HG02938 (cell line): ENCODE measurements around the gene FAM219B.

ENCODE experiments used
- ATAC-seq: cut with Tn5 transposase; IDR thresholded peaks from one replicate; pipeline ENCODE4 v1.9.1; 2021; ENCODE audit warnings: mild to moderate bottlenecking, moderate library complexity; ENCODE audit not compliant: unreplicated experiment

Gene FAM219B

DNA sequence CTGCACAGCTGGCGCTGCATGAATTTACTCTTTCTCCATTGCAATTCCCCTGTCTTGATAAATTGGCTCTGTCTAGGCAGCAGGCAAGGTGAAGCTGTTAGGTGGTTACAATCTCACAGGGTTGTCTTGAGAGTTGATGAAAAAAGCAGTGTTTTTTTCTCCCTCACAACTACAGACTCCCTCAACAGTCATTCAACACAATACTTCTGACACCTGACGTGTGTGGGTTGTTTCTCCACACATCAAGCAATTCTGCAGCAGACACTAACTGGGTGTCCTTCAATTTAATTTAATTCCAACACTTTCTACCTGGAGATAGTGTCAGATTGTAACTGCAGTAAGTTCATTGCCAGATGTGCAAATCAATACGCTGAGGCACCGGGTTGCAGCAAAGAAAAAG is 28.4 kb downstream of the FAM219B start:
- no peak for ATAC-seq

DNA sequence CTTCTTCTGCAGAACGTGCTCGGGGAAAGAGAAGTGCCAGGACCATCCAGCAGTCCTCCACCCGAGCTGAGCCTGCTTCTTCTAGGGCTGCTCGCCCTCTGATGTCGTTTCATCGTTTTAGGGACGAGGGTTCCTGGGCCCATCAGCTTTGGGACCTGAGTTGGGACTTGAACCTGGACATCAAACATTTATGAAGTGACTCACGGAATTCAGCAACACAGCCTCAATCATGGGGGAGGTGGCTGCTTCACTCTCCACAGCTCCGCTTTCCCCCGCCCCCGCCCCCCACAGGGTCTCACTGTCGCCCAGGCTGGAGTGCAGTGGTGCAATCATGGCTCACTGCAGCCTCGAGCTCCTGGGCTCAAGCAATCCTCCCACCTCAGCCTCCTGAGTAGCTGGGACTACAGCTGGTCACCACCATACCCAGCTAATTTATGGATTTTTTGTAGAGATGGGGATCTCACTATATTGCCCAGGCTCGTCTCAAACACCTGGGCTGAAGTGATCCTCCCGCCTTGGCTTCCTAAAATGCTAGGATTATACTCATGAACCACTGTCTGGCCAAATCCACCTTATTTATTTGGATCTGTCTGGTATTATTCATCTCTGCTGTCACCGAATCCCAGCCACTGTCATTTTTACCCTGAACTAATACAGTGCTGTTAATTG is 32.8 kb downstream of the FAM219B start:
- ATAC-seq, result no peak

DNA sequence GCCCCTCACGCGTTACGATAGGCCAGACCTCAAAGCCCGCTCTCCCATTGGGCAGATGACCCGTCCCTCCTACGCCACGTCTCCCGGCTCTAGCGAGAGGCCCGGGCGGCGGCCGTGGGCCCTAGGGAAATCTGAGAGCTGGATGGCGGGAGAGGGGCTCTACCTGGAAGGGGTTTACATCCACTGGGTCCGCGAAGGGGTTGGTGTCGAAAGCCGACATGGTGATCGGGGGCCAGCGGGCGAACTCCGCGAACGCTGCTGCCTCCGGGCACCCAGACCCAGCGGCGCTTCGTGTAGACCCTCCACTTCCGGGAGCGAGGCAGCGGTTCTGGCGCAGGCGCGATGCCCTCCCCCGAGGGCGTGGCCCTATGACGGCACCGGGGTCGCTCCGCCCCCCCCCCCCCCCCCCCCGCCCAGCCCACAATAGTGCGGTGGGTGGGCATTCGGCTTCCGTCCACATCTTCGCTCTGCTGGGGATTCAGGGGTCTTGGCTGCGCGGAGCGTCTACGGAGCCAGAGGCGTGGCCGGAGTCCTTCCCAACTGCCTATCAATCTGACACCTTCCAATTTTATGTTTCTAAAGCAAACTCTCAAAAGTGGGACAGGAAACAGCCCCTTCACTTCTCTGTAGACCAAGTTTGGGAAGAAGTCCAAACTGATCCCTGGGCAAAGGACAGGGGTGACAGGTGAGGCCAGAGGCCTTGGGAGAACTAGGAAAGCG is 33.5 kb downstream of the FAM219B start, which contains the start of gene SCAMP2:
Gene SCAMP2 (minus strand): TSS at position 330 of the 720 bp plus-strand sequence. CDS start 110 bp downstream, at position 220.
- peak; percentile 84 for ATAC-seq

DNA sequence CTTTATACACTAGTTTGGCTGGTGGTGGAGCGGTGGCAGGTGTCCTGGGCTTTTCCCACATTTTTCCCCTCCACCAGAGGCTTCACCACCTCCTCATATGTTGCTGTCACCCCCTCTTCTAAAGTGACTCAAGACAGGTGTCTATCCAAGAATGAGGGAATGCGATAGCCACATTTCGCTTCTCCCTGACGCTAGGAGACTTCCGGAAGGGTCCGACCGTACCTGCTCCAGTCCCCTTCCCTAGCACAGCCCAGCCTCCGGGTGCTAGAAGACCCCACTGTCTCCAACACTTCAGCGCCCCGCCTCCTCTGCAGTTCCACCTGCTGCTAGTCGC is 34.0 kb downstream of the FAM219B start:
- ATAC-seq, result no peak

DNA sequence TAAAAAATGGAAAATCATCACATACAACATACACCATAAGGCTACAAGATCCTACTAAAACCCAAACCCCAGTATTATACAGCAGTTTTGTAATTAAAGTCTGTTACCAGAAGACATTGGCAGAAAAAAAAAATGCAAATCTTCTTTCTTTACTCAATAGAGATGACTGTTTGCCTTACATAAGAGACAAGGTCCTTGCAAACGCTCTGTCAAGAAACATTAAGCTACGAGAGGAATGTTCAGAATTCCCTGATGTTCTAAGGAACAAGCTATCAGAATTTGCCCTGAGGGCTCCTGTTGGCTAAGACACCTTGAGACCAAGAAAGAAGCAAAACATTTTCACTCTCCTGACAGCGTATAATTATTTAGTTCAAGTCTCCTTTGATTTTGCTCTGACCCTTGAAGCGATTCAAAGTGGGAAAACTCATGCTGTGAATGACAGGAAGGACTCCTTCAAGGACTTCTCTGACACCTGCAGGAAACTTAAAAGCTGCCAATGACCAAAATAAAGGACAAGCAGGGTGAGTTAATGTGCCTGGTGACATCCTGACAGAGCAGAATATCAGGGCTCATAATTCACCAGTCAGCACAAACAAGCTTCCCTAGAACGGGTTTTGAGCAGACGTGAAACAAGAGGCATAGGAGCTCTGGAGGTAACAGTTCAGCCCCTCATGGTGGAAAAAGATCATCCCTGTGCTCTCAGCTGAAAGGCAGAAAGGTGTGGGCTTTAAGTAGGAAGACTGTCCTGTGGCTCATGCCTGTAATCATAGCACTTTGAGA is 36.0 kb downstream of the FAM219B start:
- ATAC-seq, result no peak

DNA sequence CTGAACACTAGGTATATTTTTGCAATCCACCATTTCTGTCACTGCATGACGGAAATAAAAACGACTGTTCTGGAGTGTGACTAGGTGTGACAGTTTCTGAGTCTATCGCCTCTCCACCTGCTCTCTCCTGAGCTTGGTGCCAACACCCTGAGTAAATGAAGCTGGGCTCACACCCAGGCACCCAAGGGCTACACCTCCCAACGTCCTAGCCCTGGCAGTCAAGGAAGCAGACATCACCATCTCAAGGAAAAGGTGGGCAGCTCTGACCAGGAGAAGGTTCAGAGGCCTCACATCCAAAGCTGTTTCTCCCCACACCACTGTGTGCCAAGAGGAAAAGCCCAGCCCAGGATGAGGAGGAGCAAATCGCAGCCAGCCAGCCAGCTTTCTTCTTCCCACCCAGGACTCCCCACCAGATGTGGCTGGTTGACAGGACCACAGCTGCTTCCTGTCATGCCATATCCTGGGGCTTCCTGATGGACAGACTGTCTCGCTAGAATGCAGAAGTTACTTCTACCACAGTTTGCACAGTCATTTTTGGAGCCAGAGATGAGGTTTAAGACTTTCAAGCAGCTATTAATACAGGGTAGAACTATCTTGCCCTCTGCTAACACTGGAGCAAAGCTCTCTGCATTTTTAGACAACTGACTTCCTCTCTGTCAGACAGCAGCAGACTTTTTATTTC is 36.8 kb downstream of the FAM219B start:
- peak; percentile 50 for ATAC-seq

DNA sequence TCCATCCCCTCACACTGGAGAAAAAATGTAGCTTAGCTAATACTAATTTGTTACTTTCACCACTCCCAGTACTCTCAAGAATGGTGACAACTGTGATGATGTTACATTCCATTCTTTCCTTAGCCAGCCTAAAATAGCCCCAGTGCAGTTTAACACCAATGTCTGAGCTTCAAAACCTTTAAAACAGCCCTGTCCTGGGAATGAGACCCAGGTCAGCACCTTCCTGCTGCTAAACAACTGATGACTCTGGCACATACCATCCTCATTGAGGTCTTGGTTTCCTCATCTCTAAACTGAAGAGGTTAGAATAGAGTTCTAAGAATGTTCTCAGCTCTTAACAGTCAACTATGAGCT is 37.3 kb downstream of the FAM219B start:
- no peak for ATAC-seq

DNA sequence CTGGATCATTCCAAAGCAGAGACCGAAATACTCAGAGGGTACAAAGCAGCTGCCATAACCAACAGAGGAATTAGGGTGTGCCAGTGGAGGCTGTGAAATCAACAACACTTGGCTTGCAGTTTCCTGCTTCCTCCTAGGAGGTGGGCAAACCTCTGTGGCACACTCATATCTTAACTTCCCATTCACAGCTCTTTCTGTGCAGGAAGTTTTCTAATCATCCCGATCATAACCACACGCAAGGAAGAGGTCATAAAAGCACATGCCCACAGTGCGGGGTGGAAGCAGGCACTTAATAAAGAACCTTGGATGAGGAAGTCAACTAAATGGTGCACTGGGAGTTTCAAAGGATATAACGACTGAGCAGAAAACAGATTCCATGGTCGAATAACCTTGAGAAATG is 38.6 kb downstream of the FAM219B start:
- ATAC-seq, result no peak

DNA sequence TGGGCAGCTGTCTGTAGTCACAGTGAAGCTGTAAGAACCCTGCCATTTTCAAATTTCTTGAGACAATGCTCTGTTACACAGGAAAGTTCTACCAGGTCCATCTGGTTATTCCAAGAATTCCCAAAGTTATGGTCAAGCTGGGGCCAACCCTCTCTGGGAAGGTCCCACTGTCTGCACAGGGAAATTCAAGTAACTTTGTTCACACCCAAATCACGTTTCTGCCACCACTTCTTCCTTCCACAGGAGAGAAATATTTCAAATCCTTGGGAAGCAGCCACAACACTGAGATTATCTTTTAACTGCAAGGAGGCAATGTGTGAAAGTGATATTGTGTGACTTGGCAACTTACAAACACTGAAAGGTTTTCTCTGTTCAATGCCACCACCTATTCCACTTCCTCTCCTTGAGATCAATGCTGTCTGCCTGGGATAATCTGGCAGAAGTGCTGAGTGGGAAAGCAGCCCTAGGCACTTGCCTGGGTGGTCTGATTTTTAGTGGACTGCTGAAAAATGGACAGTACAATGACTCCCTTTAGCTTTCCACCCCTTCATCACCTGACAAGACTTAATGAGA is 39.1 kb downstream of the FAM219B start:
- no peak for ATAC-seq

DNA sequence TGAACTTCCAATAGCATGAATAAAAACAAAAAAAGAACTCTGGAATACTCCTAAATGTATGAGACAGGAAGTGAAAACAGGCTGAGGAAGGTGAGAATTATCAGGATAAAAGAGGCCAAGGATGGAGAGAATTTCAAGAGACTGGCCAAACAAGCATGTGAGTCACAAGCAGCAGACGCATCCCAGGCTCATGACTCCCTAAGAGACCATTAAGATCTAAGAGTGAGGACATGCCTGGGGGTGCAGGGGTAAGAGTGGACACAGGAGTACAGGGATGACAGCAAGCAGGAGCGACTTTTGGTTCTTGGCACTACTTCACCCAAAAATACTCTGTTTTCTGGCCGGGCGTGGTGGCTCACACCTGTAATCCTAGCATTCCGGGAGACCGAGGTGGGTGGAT is 40.6 kb downstream of the FAM219B start:
- no peak for ATAC-seq

DNA sequence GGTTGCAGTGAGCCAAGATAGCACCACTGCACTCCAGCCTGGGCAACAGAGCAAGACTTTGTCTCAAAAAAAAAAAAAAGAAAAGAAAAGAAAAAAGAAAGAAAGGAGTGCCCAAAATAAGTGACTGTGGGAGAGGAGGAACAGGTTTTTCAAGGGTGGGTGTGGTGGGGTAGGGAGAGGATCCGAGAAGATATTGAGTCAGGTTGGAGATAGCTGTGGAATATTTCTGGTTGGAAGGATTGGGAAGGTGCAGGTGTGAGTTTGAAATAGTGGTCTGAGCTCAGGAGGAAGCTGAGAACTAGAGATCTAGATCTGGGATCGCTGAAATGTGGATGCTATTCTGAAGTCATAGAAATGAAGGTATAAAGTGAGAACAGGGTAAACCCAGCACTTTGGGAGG is 41.3 kb downstream of the FAM219B start:
- no peak for ATAC-seq

DNA sequence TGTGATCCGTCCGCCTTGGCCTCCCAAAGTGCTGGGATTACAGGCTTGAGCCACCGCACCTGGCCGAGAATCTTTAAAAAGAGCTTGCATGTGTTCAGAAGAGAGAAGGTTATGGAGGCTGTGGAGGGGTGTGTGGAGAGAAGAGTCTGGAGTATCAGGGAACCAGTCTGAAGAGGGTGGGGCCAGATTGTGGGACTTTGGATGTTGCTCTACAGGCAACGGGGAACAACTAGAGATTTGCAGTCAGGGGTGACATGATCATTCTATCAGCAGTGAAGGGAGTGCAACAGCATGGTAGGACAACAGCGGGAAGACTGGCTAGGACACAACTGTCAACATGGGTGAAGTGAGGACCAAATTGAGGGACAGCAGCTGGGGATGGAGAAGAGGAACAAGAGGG is 42.4 kb downstream of the FAM219B start:
- ATAC-seq, result no peak

DNA sequence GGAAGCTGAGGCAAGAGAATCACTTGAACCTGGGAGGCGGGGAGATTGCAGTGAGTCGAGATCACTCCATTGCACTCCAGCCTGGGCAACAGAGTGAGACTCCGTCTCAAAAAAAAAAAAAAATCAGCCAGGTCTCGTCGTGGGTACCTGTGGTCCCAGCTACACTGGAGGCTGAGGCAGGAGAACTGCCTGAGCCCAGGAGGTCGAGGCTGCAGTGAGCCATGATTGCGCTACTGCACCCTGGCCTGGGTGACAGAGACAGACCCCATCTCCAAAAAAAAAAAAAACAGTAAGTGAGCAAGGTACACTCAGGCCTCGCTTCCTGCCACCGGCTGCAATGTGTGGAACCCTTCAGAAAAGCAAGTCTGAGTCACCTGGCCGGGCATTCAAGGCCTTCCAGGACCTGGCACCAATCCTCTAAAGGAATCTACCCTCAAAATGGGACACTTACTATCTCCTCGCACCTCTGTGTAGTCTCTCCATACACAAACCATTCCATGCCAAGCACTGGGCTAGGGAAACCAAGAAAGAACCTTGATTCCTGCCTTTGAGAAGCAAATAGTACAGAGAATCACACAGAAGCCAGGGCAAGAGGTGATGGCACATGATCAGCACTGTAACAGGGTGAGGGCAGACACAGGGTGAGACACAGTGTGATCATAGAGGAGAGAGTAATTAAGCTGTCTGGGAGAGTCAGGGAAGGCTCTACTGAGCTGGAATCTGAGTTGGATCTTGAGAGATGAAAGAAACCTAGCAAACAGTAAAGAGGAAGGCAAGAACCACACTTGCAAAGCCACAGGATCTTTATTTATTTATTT is 43.2 kb downstream of the FAM219B start:
- no peak for ATAC-seq

DNA sequence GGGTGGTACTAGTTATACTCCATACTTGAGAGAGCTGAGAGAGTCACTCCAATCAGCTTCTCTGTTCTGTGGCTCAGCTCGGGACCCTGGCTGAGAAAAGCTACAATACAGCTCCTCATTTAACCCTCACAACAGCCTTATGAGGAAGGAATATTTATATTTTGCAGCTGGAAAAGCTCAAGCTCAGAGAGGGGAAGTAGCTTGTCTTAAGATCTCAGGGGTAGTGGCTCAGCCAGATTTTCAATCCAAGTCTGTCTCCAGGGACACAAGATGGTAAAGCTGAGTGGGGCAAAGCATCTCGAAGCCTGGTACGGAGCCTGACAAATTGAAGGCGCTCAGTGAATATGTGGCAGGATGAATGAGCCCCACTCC is 48.3 kb downstream of the FAM219B start:
- ATAC-seq, result no peak

DNA sequence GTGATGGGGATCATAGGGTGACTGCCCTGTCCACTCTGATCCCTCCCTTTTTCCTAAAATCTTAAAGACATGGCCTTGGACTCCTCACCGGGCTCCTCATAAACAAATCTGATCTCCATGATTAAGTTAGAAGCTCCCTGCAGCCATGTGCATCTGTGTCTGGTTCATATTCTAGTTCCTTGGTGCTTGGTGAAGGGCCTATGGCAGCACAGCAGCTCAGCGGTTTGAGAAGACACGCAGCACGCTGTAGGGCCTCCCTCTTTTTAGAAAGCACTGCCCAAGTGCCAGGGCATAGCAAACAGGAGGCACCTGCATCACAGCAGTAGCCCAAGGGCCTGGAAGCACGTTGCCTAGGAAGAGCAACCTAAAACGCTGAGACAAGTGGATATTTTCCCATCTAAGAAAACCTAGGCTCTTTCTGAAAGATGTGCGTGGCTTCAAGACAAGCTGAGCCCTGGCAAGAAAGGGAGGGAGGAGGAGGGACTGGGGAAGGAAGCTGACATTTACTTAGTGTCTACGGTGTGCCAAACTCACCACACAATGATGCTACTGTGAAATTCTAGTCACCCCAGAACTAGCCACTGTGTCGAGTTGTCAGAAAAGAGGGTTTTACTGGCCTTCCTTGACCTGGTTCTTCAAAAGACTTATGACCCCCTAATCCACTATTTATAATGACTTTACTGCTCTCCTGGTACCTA is 48.8 kb downstream of the FAM219B start:
- ATAC-seq, result no peak

DNA sequence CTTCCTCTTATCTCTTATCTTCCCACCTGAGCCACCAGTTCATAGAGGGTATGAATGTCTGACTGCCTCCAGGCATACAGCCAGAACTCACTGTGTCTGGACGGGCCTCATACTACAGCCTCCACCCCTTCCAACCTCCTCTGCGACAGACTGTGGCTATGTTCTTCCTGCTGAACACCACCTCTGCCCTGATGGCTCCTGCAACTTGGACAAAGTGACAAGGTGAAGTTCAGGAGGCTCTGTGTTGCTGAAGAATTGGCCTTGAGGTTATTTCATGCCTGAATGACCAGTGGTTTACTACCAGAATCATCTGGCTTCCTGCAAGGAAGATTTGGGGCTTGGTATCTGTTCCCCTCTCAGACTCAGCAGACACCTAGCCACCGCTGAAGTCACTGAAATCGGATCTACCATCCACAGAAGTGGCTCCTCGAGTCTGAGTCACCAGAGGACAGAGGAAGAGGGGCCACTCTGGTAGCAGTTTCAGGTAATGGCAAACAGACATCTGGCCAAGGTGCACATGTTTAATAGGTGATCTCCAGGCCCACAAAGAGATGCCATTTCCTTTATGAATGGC is 49.5 kb downstream of the FAM219B start:
- ATAC-seq, result peak; percentile 71

DNA sequence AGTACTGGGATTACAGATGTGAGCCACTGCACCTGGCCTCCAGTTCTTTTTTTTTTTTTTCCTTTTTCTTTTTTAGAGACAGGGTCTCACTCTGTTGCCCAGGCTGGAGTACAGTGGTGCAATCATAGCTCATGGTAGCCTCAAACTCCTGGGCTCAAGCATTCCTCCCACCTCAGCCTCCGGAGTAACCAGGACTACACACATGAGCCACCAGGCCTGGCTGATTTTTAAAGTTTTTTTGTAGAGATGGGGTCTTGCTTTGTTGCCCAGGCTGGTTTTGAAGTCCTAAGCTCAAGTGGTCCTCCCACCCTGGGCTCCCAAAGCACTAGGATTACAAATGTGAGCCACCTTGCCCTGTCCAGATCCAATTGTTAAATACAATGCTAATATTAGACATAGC is 50.1 kb downstream of the FAM219B start:
- no peak for ATAC-seq

DNA sequence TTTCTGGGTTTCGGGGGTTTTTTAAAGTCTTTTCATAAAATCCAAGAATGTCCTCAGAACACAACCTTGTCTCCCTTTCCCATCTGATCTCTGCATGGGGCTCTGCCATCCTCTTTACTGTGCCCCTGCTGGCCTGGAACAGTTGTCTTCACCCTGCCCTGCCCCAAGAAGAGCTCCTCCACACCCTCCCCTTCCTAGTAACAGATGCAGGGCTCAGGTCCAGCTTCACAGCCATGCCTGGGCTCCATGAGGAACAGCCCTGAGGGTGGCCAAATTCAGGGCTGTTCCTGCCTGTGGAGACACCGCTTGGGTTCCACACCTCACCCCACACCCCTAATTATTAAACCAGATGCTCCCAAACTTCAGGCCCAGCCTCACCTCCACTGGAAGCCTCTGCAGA is 50.8 kb downstream of the FAM219B start:
- ATAC-seq, result no peak

DNA sequence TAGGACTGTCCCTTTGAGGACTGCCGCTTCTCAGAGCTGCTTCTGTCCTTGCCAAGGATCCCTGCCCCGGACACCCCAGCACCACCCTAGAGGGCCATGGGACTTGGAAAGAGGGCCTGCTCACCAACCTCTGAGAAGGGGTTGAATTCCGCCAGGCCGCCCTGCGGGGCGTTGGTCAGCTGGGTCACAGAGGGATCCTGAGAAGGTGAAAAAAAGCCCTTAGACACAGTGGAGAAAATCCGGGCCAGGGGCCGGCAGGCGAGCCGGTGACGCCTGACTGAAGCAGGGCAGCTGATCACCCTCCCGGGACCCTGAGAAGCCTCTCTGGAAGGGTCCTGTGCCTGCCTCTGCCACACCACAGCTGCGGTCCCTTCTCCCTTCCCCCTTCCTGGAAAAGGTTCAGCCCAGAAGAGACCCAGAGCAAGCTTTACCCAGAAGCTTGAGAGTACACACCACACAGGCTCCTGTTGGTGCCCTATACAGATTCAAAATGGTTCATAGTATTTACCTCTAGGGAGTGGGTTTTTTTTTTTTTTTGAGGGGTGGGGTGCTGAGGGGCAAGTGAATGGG is 52.1 kb downstream of the FAM219B start:
- ATAC-seq, result no peak
